Measurements from ENCODE around the gene LCN12. TPM values are rescaled to one million over a fixed set of nuclear protein-coding genes. Genes with fewer than 3 reads are reported as not detected.

The LCN12 gene
- total RNA-seq, 4 donors from 2014 or later, result not detected

- Histone ChIP-seq H3K4me1 (peaks cover 0 to 44% (median 7%) of the 10 kb centered on the region in 3 donors), H3K4me3 (no peak overlapping the region), H3K9me3 (no peaks in the 10 kb centered on the region), H3K36me3 (no peaks in the 10 kb centered on the region), H3K27ac (peak overlapping the region in 3 of 4 donors; percentile 17 to 45 (median 38)), H3K27me3 (peaks cover 69% of the 10 kb centered on the region)
- TF ChIP-seq CTCF (IDR thresholded peaks at IDR 0.05), result no peak
- no peak for TF ChIP-seq POLR2AphosphoS5 (IDR thresholded peaks at IDR 0.05)
- no peak for TF ChIP-seq POLR2A (IDR thresholded peaks at IDR 0.05)
- no peak for TF ChIP-seq EP300 (IDR thresholded peaks at IDR 0.05)
- no peak for ATAC-seq
- WGBS, 2 donors (ENCODE audit: low coverage in 1 of 2), result 78 to 84% methylated on average over 8 to 9 of the region's 16 CpGs
Measured at GRCh38 chr9:136980669-136981478, 28.8 kb downstream of the LCN12 start.

DNA sequence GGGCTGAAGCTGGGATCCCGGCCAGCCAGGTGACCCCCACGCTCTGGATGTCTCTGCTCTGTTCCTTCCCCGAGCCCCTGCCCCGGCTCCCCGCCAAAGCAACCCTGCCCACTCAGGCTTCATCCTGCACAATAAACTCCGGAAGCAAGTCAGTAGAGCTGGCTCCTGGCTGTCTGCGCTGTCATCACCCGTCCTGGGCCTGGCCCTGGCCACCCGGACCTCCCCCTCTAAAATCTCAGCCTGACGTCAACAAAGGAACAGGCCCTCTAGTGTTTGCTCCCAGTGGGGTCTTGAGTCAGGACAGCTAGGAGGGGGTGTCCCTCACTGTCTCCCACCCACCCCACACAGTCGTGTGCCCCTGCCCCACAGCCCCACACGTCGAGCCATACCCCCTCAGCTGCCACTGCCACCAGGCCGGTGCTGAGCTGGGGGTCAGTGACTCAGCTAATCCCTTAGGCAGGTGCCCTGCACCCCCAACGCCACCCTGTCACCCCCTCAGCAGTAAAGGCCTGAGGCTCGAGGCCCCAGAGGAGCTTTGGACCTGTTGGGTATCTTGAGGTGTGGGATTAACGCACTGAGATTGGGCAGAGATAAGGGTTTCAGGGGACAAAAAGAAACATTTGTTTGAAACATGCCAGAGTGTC lies 29.6 kb downstream of the LCN12 start:
- Histone ChIP-seq H3K27me3 (peaks cover 77% of the 10 kb centered on the region), H3K9me3 (no peaks in the 10 kb centered on the region), H3K4me3 (no peak overlapping the region), H3K36me3 (no peaks in the 10 kb centered on the region), H3K27ac (peak overlapping the region in 3 of 4 donors; percentile 17 to 45 (median 38)), H3K4me1 (peaks cover 0 to 37% (median 7%) of the 10 kb centered on the region in 3 donors)
- ATAC-seq, result no peak
- TF ChIP-seq EP300 (IDR thresholded peaks at IDR 0.05) (no peak), CTCF (IDR thresholded peaks at IDR 0.05) (no peak), POLR2AphosphoS5 (IDR thresholded peaks at IDR 0.05) (no peak), POLR2A (IDR thresholded peaks at IDR 0.05) (no peak)
- WGBS, 2 donors (ENCODE audit: low coverage in 1 of 2), result 57% methylated on average over 1 of the region's 17 CpGs; no CpG with 5 or more reads in 1 of the 2 donors

DNA sequence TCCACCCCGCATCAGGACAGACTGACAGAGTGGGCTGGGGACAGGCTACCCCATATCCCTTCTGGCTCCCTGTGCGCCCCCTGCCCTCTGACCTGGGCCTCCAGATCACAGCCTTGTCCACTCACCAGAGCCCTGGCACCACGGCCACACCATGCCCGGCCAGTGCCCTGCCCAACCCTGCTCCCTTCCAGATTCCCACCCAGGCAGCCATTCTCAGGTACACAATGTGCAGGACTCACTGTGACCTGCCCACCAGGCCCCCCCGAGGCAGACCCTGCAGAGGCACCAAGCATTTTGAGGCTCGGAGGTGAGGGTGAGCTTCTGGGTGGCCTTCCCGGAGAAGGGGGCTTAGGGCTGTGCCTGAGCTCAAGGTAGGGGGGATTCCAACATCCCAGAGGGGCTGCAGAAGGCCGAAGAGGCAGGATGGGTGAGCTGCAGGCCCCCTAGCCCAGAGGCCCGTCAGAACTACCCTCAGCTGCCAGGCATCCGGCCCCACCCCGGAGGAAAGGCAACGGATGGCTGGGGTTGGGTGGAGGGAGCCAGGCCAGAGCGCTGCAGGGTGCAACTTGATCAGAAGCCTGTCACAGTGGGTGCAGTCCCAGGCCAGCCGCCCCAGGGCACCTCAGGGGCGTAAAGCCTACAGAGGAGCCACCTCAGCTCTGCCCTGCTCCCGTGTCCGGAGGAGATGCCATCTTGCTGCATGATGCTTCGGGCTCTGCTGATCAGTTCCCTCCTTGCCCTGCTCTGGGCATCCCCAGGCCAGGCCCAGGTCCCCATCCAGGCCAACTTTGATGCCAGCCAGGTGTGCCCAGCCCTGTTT lies 30.4 kb downstream of the LCN12 start, which contains the start of gene LCNL1:
TSS of gene LCNL1 (plus strand) at position 762 of the 820 bp plus-strand sequence. CDS start 594 bp downstream, outside the sequence.
- H3K27me3 ChIP-seq, result peaks cover 80% of the 10 kb centered on the region
- H3K4me1 ChIP-seq, result peaks cover 0 to 29% (median 7%) of the 10 kb centered on the region in 3 donors
- no peak for ATAC-seq
- TF ChIP-seq POLR2A (IDR thresholded peaks at IDR 0.05), result no peak
- TF ChIP-seq POLR2AphosphoS5 (IDR thresholded peaks at IDR 0.05), result no peak
- no peak for TF ChIP-seq CTCF (IDR thresholded peaks at IDR 0.05)
- TF ChIP-seq EP300 (IDR thresholded peaks at IDR 0.05), result no peak
- H3K4me3 ChIP-seq, result no peak within 1 kb of the TSS
- no peaks in the 10 kb centered on the region for H3K36me3 ChIP-seq
- peak within 1 kb of the TSS in 2 of 4 donors; percentile 35 to 38 for H3K27ac ChIP-seq
- no peaks in the 10 kb centered on the region for H3K9me3 ChIP-seq
- WGBS, 2 donors (ENCODE audit: low coverage in 1 of 2), result 83 to 87% methylated on average over 3 to 4 of the region's 18 CpGs

GRCh38 chr9:136983167-136983566 lies 31.1 kb downstream of the LCN12 start:
- H3K4me1 ChIP-seq, result peaks cover 0 to 22% (median 1%) of the 10 kb centered on the region in 3 donors
- no peaks in the 10 kb centered on the region for H3K36me3 ChIP-seq
- no peaks in the 10 kb centered on the region for H3K9me3 ChIP-seq
- WGBS, 2 donors (ENCODE audit: low coverage in 1 of 2), result 100% methylated on average over 2 of the region's 9 CpGs; no CpG with 5 or more reads in 1 of the 2 donors
- H3K4me3 ChIP-seq, result no peak overlapping the region
- peaks cover 73% of the 10 kb centered on the region for H3K27me3 ChIP-seq
- no peak for ATAC-seq
- H3K27ac ChIP-seq, result no peak overlapping the region
- TF ChIP-seq EP300 (IDR thresholded peaks at IDR 0.05), result no peak
- TF ChIP-seq CTCF (IDR thresholded peaks at IDR 0.05), result no peak
- no peak for TF ChIP-seq POLR2A (IDR thresholded peaks at IDR 0.05)
- no peak for TF ChIP-seq POLR2AphosphoS5 (IDR thresholded peaks at IDR 0.05)

Data from gastroesophageal sphincter (tissue), 4 donors.